ENCODE data around the gene ITPA. TPM values are rescaled to one million over a fixed set of nuclear protein-coding genes. Genes with fewer than 3 reads are reported as not detected.

Gene ITPA
- total RNA-seq, 2 experiments from 2014 or later = 44.3 to 44.4 TPM

DNA sequence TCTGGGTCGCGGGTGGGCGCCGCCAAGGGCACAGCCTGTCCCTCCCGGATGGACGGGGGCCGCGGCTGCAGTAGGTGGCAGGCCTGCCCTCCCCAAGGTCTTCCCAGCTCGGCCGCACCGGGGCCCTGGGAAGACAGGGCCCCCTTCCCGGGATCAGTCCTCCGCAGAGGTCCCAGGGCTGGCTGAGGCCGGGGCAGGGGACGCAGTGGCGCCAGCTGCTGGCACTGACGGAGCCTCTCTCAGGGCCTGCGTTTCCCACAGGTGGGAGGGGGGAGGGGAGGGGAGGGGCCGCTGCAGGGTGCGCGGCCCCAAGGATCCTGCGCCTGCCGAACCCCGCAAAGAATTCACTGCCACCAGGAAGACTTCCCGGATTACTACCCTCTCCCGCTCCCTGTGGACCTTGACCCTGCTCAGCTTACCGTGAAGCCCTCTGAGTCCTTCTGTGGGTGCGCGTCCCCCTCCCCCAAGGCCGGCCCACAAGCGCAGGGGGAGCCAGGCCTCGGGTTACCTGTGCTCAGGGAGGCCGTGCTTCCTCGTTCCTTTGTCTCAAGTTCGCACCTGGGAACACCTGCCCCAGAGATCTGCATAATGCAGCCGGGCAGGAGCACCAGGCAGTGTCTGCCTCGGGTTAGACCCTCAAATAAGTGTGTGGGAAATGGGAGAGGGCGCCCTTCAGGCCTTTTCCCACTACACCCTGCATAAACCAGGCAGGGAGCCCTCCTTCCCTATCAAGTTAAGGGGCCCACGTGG lies 41.0 kb upstream of the ITPA start:
- Mint-ChIP-seq H3K36me3 (no peaks in the 10 kb centered on the region), H3K27me3 (peaks cover 29% of the 10 kb centered on the region), H3K4me3 (no peak overlapping the region), H3K4me1 (peaks cover 5% of the 10 kb centered on the region), H3K27ac (no peak overlapping the region), H3K9me3 (no peaks in the 10 kb centered on the region)
- DNase-seq = no peak
- ATAC-seq (ENCODE audit: low read depth) = no peak
- POLR2A ChIA-PET = no interaction called here

DNA sequence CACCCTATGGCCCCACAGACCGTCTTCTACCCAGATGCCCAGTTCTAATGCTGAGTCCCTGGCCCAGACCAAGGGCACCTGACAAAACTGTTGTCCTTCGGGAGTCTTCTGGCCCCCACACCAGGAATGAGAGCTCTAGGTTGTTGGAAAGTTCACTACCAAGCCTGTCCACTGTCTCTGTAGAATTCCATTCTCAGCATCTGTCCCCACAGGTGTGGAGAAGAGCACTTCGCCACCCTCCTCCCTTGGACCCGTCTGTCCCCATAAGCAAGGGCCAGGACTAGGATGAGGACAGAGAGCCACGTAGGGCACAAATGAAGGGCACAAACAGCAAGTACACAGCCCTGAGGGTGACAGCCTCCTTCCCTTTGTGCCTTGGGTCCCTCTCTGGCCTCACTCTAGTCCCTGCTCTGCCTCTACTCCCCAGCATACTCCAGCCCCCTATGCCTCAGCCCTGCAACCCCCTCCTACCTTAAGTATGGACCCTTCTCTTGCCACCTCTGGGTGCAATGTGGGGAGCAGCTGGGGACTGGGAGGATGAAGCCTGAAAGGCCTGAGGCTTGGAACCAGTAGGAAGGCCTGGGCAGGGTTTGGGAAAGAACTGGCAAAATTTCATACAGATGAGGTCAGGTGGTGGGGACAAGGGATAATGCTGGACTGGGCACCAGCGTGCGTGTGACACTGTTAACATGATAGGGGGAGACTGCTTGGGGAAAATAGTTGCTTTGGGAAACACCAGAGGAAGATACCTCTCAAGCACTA lies 40.3 kb upstream of the ITPA start:
- no peak overlapping the region for H3K4me3 Mint-ChIP-seq

DNA sequence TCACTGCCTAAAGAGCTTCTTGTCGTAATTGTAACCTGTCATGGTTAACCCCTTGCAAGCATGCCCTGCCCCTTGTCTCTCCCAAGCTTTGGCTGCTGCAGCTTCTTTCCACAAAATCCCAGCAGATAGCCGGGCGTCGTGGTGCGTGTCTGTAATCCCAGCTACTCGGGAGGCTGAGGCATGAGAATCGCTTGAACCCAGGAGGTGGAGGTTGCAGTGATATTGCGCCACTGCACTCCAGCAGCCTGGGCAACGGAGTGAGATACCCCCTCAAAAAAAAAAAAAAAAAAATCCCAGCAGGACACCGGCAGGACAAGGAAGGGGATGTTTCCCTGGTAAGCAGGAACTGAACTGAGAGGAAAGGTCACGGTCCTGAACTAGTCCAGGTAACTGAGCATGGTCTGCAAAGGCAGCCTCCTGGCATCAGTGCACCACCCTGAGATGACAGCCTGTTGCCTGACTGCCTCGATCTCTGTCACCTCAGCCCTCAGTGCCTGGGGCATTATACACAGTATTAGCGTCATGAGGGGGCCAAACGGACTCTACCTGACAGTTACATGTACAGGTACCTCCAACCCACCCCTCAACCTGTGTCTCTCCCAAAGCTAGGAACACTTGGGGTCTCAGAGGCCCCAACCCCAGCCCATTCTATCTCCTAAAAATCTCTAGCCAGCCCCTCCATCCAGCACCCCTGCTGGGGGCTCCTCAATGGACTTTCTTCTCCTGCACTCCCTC lies 37.7 kb upstream of the ITPA start:
- no peak for DNase-seq
- no peak overlapping the region for H3K4me3 Mint-ChIP-seq
- H3K27me3 Mint-ChIP-seq = peaks cover 49% of the 10 kb centered on the region
- peaks cover 10% of the 10 kb centered on the region for H3K4me1 Mint-ChIP-seq
- POLR2A ChIA-PET = interaction anchor here (0.6 to 1.4 kb wide), 4 partner anchors 10 to 33 kb away, joined by 3 to 9 read pairs (median 3); partner anchors contain the start of genes FASTKD5 and UBOX5
- ATAC-seq (ENCODE audit: low read depth) = no peak
- H3K27ac Mint-ChIP-seq = no peak overlapping the region
- H3K36me3 Mint-ChIP-seq = no peaks in the 10 kb centered on the region
- no peaks in the 10 kb centered on the region for H3K9me3 Mint-ChIP-seq

More for the DNA sequence above, 40.3 kb upstream of the ITPA start:
- Mint-ChIP-seq H3K36me3 (no peaks in the 10 kb centered on the region), H3K27ac (no peak overlapping the region), H3K27me3 (peaks cover 30% of the 10 kb centered on the region), H3K9me3 (no peaks in the 10 kb centered on the region), H3K4me1 (peaks cover 6% of the 10 kb centered on the region)
- POLR2A ChIA-PET = interaction anchor here (0.7 kb wide), 1 partner anchor 1203 kb away, joined by 6 read pairs; no protein-coding TSS in a partner anchor
- DNase-seq = no peak
- no peak for ATAC-seq (ENCODE audit: low read depth)

DNA sequence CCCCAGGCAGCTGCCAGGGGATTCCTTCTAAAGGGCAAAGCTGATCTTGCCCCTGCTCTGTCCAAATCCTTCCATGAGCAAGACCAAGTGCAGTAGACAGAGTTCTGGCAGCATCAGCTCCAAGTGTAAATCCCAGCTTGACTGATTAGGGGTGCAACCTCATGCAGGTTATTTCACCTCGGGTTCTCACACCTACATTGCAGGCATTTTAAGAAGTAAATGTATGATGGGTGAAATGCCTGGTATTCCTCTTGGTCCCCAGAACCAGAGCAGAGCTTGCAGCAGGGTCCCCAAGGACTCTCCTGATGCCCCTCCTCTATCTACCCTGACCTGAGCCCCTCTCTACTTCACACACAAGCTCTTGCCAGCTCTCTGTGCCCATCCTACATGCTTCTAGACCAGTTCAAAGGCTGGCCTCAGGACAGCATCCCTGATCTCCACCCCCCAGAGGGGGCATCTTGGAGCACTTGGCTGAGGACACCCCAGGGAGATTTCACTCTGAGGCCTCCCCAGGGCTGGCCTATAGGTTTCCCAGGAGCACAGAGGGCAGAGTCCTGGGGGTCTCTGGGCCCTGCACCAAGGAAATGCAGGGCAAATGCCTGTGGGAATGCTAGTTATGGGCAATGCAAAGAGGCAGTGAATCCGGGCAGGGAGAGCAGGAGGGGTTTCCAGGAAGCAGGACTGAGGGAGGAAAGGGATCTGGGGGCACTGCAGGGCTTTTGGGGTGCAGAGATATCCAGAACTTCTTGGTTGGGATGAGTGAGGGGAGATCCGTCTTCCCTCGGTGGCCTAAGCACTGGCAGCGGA lies 37.0 kb upstream of the ITPA start:
- DNase-seq = peak; percentile 37
- POLR2A ChIA-PET = interaction anchor here (1.0 to 1.4 kb wide), 3 partner anchors 10 to 15 kb away, joined by 3 to 9 read pairs (median 3); partner anchors contain the start of genes FASTKD5 and UBOX5
- Mint-ChIP-seq H3K9me3 (no peaks in the 10 kb centered on the region), H3K27me3 (peaks cover 46% of the 10 kb centered on the region), H3K27ac (peak overlapping the region; percentile 74), H3K4me1 (peaks cover 10% of the 10 kb centered on the region), H3K4me3 (peak overlapping the region; percentile 84), H3K36me3 (no peaks in the 10 kb centered on the region)
- ATAC-seq (ENCODE audit: low read depth) = no peak

DNA sequence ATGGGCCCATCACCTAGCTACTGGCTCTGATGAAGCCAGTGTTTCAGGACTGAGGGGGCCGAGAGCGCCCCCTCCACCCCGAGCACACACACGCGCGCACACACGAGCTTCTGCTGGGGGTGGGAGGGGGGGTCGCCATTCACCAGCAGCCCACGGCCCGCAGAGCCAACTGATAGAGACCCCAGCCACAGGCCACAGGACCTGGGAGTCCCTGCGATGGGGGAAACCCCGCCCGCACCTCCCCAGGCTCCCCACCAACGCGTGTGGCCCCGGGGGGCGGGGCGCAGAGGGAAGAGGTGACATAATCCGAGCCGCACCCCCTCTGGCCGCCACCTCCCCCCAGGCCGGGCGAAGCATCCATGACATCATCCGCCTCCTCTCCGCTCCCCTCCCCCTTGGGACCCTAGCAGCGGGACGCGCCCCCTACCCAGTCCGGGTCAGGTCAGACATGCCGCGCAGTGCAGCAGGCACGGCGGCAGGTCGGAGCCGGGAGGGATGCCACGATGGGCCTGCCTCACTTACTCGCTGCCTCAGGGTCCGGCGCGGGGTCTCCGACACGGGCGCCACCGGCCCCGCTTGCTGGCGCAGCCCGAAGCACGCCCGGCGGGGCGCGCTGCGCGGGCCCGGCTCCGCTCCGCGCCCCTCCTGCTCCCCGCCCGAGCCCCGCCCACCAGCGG lies 36.2 kb upstream of the ITPA start, which contains the start of gene LZTS3:
TSS of gene LZTS3 (minus strand) at position 617 of the 677 bp plus-strand sequence. CDS start 6,386 bp downstream, outside the sequence.
- Mint-ChIP-seq H3K27ac (peak within 1 kb of the TSS; percentile 75), H3K4me1 (peaks cover 12% of the 10 kb centered on the region), H3K27me3 (peaks cover 44% of the 10 kb centered on the region), H3K36me3 (no peaks in the 10 kb centered on the region), H3K9me3 (no peaks in the 10 kb centered on the region), H3K4me3 (peak within 1 kb of the TSS; percentile 89)
- POLR2A ChIA-PET = interaction anchor here (1.0 to 1.4 kb wide), 4 partner anchors 11 to 16 kb away, joined by 3 to 9 read pairs (median 4); partner anchors contain the start of genes FASTKD5 and UBOX5
- DNase-seq (peak; percentile 85), ATAC-seq (ENCODE audit: low read depth) (peak; percentile 88)

DNA sequence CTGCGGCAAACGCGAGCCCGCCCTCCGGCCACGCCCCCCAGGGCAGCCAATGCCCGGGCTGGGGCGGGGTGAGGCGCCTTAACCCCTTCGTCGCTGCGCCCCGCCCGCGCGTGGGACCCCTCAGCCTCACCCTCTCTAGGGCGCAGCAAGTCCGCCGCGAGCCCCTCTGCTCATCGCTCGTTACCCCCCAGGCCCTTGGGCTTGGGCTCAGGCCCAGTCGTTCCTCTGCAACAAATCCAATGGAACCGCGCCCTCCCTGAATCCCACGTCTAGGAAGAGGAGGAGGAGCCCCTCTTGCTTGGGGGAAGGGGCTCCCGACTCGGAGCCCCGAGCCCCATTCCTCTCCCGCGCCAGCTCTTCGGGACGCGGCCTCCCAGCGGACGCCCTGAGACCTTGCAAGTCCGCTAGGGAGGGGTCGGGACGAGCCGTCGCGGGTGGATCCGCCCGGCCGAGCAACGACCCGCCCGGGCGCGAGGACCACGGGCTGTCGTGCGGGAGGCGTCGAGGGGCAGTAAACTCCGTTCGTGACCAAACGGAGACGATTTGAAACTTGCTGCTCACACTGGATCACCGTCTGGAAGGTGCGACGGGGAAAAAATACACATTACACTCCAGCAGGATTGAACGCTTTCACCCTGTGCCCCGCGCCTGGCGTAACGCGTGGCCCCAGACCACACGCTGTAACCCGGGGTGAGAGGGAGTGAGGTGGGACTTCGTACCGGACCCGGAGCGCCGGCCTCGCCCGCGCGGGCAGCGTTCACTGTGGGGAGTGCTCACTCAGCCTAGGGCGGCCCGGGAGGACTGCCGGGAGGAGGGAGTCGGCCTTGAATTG lies 35.5 kb upstream of the ITPA start:
- H3K36me3 Mint-ChIP-seq = no peaks in the 10 kb centered on the region
- peak overlapping the region; percentile 75 for H3K27ac Mint-ChIP-seq
- H3K27me3 Mint-ChIP-seq = peaks cover 38% of the 10 kb centered on the region
- H3K9me3 Mint-ChIP-seq = no peaks in the 10 kb centered on the region
- peaks cover 12% of the 10 kb centered on the region for H3K4me1 Mint-ChIP-seq
- POLR2A ChIA-PET = interaction anchor here (1.0 kb wide), 1 partner anchor 14 kb away, joined by 5 read pairs; the partner anchor contains the start of genes FASTKD5 and UBOX5
- ATAC-seq (ENCODE audit: low read depth) (peak; percentile 49), DNase-seq (peak; percentile 98)
- H3K4me3 Mint-ChIP-seq = peak overlapping the region; percentile 89

DNA sequence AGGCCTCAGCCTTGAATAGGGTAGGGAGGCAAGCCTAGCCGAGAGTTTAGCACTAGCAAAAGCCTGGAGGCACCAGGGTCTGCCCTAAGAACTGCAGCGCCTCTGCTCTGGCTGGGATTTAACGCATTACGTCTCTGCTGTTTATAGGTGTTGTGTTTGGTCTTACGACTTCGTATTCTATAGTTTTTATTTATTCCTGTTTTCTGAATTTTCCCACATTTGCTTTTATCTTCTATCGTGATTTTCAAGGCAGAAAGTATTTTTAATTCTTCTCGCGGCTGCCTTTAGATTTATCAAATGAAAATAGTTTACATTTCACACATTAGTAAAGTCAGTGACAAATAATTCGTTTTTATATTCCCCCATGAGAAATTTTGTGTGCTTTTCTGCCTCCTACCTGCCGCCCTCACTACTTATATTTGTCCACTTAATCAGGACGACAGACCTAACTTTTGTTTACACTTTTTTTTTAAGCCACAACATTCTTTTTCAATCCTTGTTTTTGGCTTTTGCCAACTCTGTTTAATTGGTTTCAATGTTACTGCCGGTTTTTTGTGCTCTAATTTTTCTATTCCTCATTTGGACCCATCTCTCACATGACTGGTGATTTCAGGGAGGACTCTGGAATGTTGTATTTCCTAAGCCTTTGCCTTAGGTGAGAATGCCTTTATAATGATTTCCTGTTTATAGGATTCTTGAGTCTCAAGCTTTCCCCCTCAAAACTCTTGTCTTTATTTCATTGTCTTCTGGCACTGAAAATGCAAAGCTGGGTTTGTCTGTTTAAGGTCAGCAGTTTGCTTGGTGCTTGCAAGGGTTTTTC lies 34.6 kb upstream of the ITPA start:
- DNase-seq (no peak), ATAC-seq (ENCODE audit: low read depth) (no peak)
- no peak overlapping the region for H3K27ac Mint-ChIP-seq
- H3K36me3 Mint-ChIP-seq = no peaks in the 10 kb centered on the region
- H3K9me3 Mint-ChIP-seq = no peaks in the 10 kb centered on the region
- H3K27me3 Mint-ChIP-seq = peaks cover 33% of the 10 kb centered on the region
- peak overlapping the region; percentile 89 for H3K4me3 Mint-ChIP-seq
- H3K4me1 Mint-ChIP-seq = peaks cover 12% of the 10 kb centered on the region
- POLR2A ChIA-PET = no interaction called here

DNA sequence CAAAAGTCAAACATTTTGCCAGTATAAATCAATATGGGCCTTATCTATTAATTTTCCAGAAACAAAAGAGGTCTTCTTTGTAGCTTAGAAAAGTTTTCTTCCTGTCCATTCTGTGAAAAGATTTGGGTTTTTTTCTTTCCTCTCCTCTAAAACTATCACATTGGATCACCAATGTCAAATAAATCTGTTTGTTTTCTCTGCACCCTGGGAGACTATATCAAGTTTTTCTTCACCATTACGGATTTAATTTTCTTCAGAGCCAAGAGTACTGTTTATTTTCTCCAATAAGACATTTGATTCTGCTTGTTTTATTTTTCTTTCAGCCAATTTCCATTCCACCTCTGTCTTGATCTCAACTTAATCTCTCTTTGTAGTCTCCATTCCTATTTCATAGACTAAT lies 34.0 kb upstream of the ITPA start:
- H3K27me3 Mint-ChIP-seq = peaks cover 33% of the 10 kb centered on the region
- no peaks in the 10 kb centered on the region for H3K9me3 Mint-ChIP-seq
- POLR2A ChIA-PET = no interaction called here
- no peak for ATAC-seq (ENCODE audit: low read depth)
- peak overlapping the region; percentile 31 for H3K4me3 Mint-ChIP-seq
- peaks cover 12% of the 10 kb centered on the region for H3K4me1 Mint-ChIP-seq
- no peaks in the 10 kb centered on the region for H3K36me3 Mint-ChIP-seq
- DNase-seq = no peak
- no peak overlapping the region for H3K27ac Mint-ChIP-seq

DNA sequence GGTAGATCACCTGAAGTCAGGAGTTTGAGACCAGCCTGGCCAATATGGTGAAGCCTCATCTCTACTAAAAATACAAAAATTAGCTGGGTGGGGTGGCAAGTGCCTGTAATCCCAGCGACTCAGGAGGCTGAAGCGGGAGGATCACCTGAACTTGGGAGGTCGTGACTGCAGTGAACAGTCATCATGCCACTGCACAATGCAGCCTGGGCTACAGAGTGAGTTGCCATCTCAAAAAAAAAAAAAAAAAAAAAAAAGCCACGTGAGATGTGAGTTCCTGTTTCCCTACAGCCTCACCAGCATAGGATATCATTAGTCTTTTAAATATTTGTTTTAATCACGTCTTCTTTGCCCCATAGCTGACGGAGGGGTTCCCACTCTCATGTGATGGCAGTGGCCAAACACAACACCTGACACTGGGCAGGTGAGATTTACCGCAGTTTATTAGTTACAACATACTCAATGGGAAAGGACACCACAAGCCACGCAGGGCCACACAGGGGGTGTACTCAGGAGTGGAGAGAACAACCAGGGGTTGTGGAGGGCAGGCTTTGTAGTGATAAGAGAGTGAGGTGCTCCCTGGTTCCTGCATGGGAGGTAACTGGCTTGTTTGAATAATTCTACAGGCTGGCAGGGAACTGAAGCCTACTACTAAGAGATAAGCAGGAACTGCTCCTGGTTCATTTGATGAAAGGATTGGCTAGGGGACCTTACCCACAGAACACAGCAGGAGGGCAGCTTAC lies 31.4 kb upstream of the ITPA start:
- no peaks in the 10 kb centered on the region for H3K36me3 Mint-ChIP-seq
- H3K27ac Mint-ChIP-seq = no peak overlapping the region
- peaks cover 21% of the 10 kb centered on the region for H3K27me3 Mint-ChIP-seq
- POLR2A ChIA-PET = interaction anchor here (0.7 to 1.3 kb wide), 2 partner anchors 17 to 19 kb away, joined by 3 to 5 read pairs; partner anchors contain the start of genes FASTKD5 and UBOX5
- no peak for DNase-seq
- ATAC-seq (ENCODE audit: low read depth) = no peak
- no peaks in the 10 kb centered on the region for H3K9me3 Mint-ChIP-seq
- H3K4me1 Mint-ChIP-seq = peaks cover 7% of the 10 kb centered on the region
- H3K4me3 Mint-ChIP-seq = no peak overlapping the region

DNA sequence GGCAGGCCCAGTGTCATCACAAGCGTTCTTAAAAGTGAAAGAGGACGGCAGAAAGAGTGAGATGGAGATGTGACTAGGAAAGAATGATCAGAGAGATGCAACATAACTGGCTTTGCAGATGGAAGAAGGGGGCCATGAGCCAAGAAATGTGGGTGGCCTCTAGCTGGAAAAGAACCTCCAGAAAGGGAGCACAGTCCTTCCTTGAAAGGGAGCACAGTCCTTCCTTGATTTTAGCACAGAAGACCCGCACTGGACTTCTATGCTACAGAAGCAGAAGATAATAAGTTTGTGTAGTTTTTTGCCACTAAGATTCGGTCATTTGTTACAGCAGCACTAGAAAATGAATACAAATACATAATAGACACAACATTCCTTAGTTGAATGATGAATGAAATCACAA lies 29.0 kb upstream of the ITPA start:
- Mint-ChIP-seq H3K9me3 (no peaks in the 10 kb centered on the region), H3K4me3 (no peak overlapping the region), H3K27me3 (peaks cover 7% of the 10 kb centered on the region), H3K4me1 (peaks cover 4% of the 10 kb centered on the region), H3K36me3 (no peaks in the 10 kb centered on the region), H3K27ac (no peak overlapping the region)
- POLR2A ChIA-PET = no interaction called here
- DNase-seq (no peak), ATAC-seq (ENCODE audit: low read depth) (no peak)

All from activated naive CD8-positive, alpha-beta T cell treated with anti-CD3 and anti-CD28 coated beads, Interleukin-2, amount 10 ng/mL, durations not matched to agents 7 days and 5 days (primary cell).